ENCODE data around the gene RAD51B. TPM values are rescaled to one million over a fixed set of nuclear protein-coding genes. Genes with fewer than 3 reads are reported as not detected.

Gene RAD51B
- total RNA-seq, 1 experiment from 2014 or later = 23.3 TPM

DNA sequence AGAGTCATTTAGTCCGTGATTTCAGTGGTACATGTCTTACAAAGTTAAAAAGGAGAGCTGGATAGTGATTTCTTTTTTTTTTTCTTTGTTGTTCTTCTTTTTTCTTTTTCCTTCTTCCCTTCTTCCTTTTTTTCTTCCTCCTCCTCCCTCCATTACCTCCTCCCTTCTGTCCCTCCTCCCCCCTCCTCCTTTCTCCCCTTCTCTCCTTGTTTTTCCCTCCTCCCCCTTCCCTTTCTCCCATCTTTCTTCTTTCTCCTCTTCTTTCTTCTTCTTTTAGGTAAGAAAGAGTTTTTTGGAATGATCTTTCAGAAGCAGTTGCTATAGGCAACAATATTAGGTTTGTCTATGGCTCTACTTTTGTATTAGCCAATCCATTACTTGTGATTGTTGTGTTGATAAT lies 368.6 kb downstream of the RAD51B start:
- no peak for DNase-seq (ENCODE audit: low spot score)
- BruUV-seq (replicated peaks) = no TSS peak
- Histone ChIP-seq H3K27me3 (replicated peaks; ENCODE audit: insufficient read depth, low read depth, low read length, poor library complexity) (no peaks in the 10 kb centered on the region), H3K9me3 (ENCODE audit: low read depth, low read length, poor library complexity, severe bottlenecking) (no peaks in the 10 kb centered on the region), H3K36me3 (ENCODE audit: insufficient read depth, low read length, poor library complexity, severe bottlenecking) (no peaks in the 10 kb centered on the region), H3K4me3 (ENCODE audit: low read depth, low read length, poor library complexity, severe bottlenecking) (no peak overlapping the region), H3K27ac (ENCODE audit: low read depth, low read length, poor library complexity, severe bottlenecking) (no peak overlapping the region), H3K4me1 (ENCODE audit: insufficient read depth, low read length, poor library complexity, severe bottlenecking) (no peaks in the 10 kb centered on the region)
- intact Hi-C loops (cut with micrococcal nuclease; ENCODE audit: unreplicated experiment) = no loop called here
- ChIA-PET CTCF (interaction anchor here (0.6 kb wide), 1 partner anchor 244 kb away, joined by 5 read pairs; no protein-coding TSS in a partner anchor), POLR2A (ENCODE audit: low non-redundant PET) (no interaction called here)
- no peak for TF ChIP-seq CTCF (conservative IDR thresholded peaks at IDR 0.05; ENCODE audit: low read depth, low read length)
- TF ChIP-seq EZH2 (IDR thresholded peaks at IDR 0.05; ENCODE audit: borderline replicate concordance, low read depth, low read length, poor library complexity, severe bottlenecking) = no peak

DNA sequence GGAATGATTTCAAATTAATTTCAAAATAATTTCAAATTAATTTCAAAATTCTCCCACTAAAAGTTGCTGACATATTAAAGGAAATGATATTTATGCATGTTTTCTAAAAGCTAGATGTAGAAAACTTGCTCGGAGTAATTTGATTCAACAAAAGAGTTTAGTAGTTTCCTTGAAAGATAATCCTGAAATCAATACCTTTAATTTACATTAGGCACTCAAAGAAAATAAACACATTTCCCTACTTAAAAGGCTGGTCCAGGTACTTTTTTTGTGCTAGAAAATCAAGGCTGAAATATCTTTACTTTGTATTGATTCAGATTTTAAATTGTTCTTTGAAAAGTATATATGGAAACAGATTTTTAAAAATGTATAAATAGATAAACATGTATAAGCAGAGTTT lies 370.5 kb downstream of the RAD51B start:
- H3K4me3 ChIP-seq (ENCODE audit: low read depth, low read length, poor library complexity, severe bottlenecking) = no peak overlapping the region
- intact Hi-C loops (cut with micrococcal nuclease; ENCODE audit: unreplicated experiment) = no loop called here
- no peaks in the 10 kb centered on the region for H3K36me3 ChIP-seq (ENCODE audit: insufficient read depth, low read length, poor library complexity, severe bottlenecking)
- no peak for TF ChIP-seq EZH2 (IDR thresholded peaks at IDR 0.05; ENCODE audit: borderline replicate concordance, low read depth, low read length, poor library complexity, severe bottlenecking)
- ChIA-PET POLR2A (ENCODE audit: low non-redundant PET) (no interaction called here), CTCF (no interaction called here)
- no TSS peak for BruUV-seq (replicated peaks)
- no peak for DNase-seq (ENCODE audit: low spot score)
- no peaks in the 10 kb centered on the region for H3K9me3 ChIP-seq (ENCODE audit: low read depth, low read length, poor library complexity, severe bottlenecking)
- H3K4me1 ChIP-seq (ENCODE audit: insufficient read depth, low read length, poor library complexity, severe bottlenecking) = no peaks in the 10 kb centered on the region
- no peak overlapping the region for H3K27ac ChIP-seq (ENCODE audit: low read depth, low read length, poor library complexity, severe bottlenecking)
- H3K27me3 ChIP-seq (replicated peaks; ENCODE audit: insufficient read depth, low read depth, low read length, poor library complexity) = no peaks in the 10 kb centered on the region

DNA sequence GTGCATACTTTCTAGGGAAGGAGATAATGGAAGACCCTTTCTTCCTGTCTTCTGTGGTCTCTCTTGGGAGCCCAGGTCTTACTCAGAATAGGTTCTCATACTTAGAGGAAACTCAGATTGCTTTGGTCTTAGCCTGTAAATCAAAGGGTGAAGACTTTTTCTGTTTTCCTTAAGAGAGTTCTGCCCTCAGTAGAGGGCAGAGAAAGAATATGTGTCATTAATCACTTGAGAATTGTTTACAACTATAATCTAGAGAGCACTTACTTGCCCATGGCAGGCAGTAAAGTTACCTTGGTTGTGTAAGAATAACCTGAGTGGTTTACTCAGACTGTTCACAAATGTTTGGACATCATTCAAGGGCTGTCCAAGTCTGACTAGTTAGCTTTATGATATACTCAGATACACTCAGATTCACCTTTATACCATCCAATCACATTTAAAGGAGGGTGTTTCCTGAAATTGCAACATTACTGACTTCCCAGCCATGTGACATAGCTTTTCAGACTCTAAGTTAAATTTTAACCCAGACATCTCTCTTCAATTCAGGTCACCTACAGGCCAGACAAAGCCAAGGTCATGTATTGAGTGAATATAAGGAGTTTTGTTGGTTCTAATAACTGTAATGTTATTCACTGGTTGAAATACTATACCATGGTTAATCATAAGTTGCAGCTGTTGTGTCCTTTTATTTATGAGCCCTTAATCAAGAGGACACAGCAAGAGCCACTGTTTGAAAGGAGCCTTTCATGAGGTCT lies 372.2 kb downstream of the RAD51B start:
- ChIA-PET CTCF (no interaction called here), POLR2A (ENCODE audit: low non-redundant PET) (no interaction called here)
- Histone ChIP-seq H3K27me3 (replicated peaks; ENCODE audit: insufficient read depth, low read depth, low read length, poor library complexity) (no peaks in the 10 kb centered on the region), H3K9me3 (ENCODE audit: low read depth, low read length, poor library complexity, severe bottlenecking) (no peaks in the 10 kb centered on the region), H3K27ac (ENCODE audit: low read depth, low read length, poor library complexity, severe bottlenecking) (no peak overlapping the region), H3K36me3 (ENCODE audit: insufficient read depth, low read length, poor library complexity, severe bottlenecking) (no peaks in the 10 kb centered on the region), H3K4me3 (ENCODE audit: low read depth, low read length, poor library complexity, severe bottlenecking) (no peak overlapping the region), H3K4me1 (ENCODE audit: insufficient read depth, low read length, poor library complexity, severe bottlenecking) (no peaks in the 10 kb centered on the region)
- DNase-seq (ENCODE audit: low spot score) = no peak
- TF ChIP-seq CTCF (conservative IDR thresholded peaks at IDR 0.05; ENCODE audit: low read depth, low read length) (no peak), EZH2 (IDR thresholded peaks at IDR 0.05; ENCODE audit: borderline replicate concordance, low read depth, low read length, poor library complexity, severe bottlenecking) (no peak)
- BruUV-seq (replicated peaks) = no TSS peak
- intact Hi-C loops (cut with micrococcal nuclease; ENCODE audit: unreplicated experiment) = no loop called here

DNA sequence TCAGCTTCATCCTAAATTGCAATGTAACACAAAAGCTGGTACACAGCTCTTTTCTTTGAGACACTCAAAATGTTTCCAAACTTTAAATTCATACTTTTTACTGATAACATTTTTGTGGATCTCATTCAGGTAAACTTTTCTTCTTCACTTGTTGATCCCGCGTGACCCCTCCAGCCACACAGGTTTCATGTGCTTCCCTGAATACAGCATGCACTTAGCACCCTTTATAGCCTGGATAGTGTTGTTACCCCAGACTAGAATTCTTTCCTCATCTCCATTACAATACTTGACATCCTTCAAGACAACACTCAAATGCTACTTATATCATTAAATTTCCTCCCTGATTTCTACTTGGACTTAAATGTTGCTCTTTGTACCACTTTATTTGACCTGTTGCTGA lies 373.4 kb downstream of the RAD51B start:
- BruUV-seq (replicated peaks) = no TSS peak
- ChIA-PET POLR2A (ENCODE audit: low non-redundant PET) (no interaction called here), CTCF (interaction anchor here (0.5 kb wide), 1 partner anchor 249 kb away, joined by 6 read pairs; no protein-coding TSS in a partner anchor)
- DNase-seq (ENCODE audit: low spot score) = no peak
- TF ChIP-seq EZH2 (IDR thresholded peaks at IDR 0.05; ENCODE audit: borderline replicate concordance, low read depth, low read length, poor library complexity, severe bottlenecking) = no peak
- TF ChIP-seq CTCF (conservative IDR thresholded peaks at IDR 0.05; ENCODE audit: low read depth, low read length) = no peak
- Histone ChIP-seq H3K4me1 (ENCODE audit: insufficient read depth, low read length, poor library complexity, severe bottlenecking) (no peaks in the 10 kb centered on the region), H3K27ac (ENCODE audit: low read depth, low read length, poor library complexity, severe bottlenecking) (no peak overlapping the region), H3K36me3 (ENCODE audit: insufficient read depth, low read length, poor library complexity, severe bottlenecking) (no peaks in the 10 kb centered on the region), H3K9me3 (ENCODE audit: low read depth, low read length, poor library complexity, severe bottlenecking) (no peaks in the 10 kb centered on the region), H3K27me3 (replicated peaks; ENCODE audit: insufficient read depth, low read depth, low read length, poor library complexity) (no peaks in the 10 kb centered on the region), H3K4me3 (ENCODE audit: low read depth, low read length, poor library complexity, severe bottlenecking) (no peak overlapping the region)
- intact Hi-C loops (cut with micrococcal nuclease; ENCODE audit: unreplicated experiment) = no loop called here

Data from A673 (cell line).